Neuron (in vitro differentiated cells): ENCODE results near the gene GRM8.

ENCODE experiments used
- H2AFZ ChIP-seq: one replicate; pipeline ENCODE4 v1.6.1; 2013; ENCODE audit warnings: low read depth, mild to moderate bottlenecking, inconsistent platforms, low read length, moderate library complexity
- H3K27me3 ChIP-seq: one replicate; pipeline ENCODE4 v1.6.1; 2013; ENCODE audit warnings: low read length; ENCODE audit not compliant: insufficient read depth
- H3K36me3 ChIP-seq: one replicate; pipeline ENCODE4 v1.6.1; 2013; ENCODE audit warnings: low read length; ENCODE audit not compliant: insufficient read depth
- H3K4me1 ChIP-seq: one replicate; pipeline ENCODE4 v1.6.1; 2013; ENCODE audit warnings: low read length; ENCODE audit not compliant: insufficient read depth
- H3K4me3 ChIP-seq: 2 replicates; pipeline ENCODE4 v1.5.1; 2013; ENCODE audit warnings: mild to moderate bottlenecking, low read length, moderate library complexity
- H3K9me3 ChIP-seq: one replicate; pipeline ENCODE4 v1.6.1; 2013; ENCODE audit warnings: low read length

Gene GRM8

DNA sequence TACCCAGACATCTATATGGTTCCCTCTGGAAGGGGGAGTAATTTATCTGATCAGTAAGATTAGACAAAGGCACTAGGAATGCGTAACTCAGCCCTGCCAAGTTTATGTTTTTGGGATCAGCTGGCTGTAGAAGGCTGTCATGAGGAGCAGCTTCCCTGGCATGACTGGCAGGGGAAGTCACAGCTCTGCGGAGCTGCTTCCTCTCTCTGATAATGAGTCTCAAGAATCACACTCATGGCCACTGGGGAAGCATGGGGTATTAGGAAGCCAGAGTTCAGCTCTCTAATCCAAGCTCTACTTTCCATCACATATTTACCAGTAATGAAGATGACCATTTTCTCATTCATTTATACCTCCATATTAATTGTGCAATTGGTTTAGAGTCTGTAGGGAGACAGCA lies 758.9 kb downstream of the GRM8 start:
- no peaks in the 10 kb centered on the region for H3K36me3 ChIP-seq
- H3K4me3 ChIP-seq, result no peak overlapping the region

DNA sequence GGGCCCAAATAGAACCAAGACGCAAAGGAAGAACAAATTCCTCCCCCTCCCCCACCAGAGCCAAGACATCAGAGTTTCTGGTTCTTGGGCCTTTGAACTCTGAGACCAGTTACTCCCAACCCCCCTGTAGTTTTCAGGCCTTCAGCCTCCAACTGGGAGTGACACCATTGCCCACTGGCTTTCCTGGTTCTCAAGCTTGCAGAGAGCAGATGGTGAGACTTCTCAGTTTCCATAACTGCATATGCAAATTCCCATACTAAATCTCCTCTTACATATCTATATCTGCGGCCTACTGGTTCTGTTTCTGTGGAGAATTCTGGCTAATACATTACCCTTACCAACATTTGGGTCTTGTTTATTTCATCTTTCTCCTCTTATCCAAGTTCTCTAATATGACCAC lies 762.9 kb downstream of the GRM8 start:
- no peaks in the 10 kb centered on the region for H3K36me3 ChIP-seq
- no peak overlapping the region for H3K4me3 ChIP-seq
- no peak overlapping the region for H2AFZ ChIP-seq
- no peaks in the 10 kb centered on the region for H3K4me1 ChIP-seq
- no peaks in the 10 kb centered on the region for H3K9me3 ChIP-seq
- no peaks in the 10 kb centered on the region for H3K27me3 ChIP-seq

More for the DNA sequence above, 758.9 kb downstream of the GRM8 start:
- Histone ChIP-seq H3K4me1 (no peaks in the 10 kb centered on the region), H2AFZ (no peak overlapping the region), H3K27me3 (no peaks in the 10 kb centered on the region), H3K9me3 (no peaks in the 10 kb centered on the region)

- Histone ChIP-seq H3K27me3 (no peaks in the 10 kb centered on the region), H3K36me3 (no peaks in the 10 kb centered on the region), H3K4me1 (no peaks in the 10 kb centered on the region), H2AFZ (no peak overlapping the region), H3K9me3 (no peaks in the 10 kb centered on the region), H3K4me3 (no peak overlapping the region)
Observed at GRCh38 chr7:126487728-126488442, 764.9 kb downstream of the GRM8 start.

GRCh38 chr7:126486806-126487205 lies 765.9 kb downstream of the GRM8 start:
- Histone ChIP-seq H3K27me3 (no peaks in the 10 kb centered on the region), H3K36me3 (no peaks in the 10 kb centered on the region), H2AFZ (no peak overlapping the region), H3K9me3 (no peaks in the 10 kb centered on the region), H3K4me3 (no peak overlapping the region), H3K4me1 (no peaks in the 10 kb centered on the region)

GRCh38 chr7:126485791-126486190 lies 767.0 kb downstream of the GRM8 start:
- H3K27me3 ChIP-seq, result no peaks in the 10 kb centered on the region
- H3K36me3 ChIP-seq, result no peaks in the 10 kb centered on the region
- H2AFZ ChIP-seq, result no peak overlapping the region
- H3K9me3 ChIP-seq, result no peaks in the 10 kb centered on the region
- H3K4me1 ChIP-seq, result no peaks in the 10 kb centered on the region
- no peak overlapping the region for H3K4me3 ChIP-seq

DNA sequence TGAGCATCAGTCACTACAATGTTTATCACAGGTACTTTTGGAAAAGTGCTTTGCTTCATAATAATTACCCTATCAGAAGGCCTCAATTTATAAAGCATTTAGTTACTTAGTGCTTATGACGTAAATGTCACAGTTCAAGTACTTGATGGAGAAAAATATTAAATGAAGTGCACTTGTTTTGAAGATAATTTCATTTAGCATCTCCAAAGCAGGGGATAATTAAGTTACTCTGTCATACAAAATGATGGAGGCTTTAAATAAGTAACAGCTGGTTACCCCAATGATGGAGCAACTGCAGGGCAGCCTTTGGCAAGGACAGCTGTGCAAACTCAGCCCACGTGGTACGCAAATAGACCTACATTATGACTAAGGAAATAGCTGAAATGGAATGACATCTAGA lies 768.8 kb downstream of the GRM8 start:
- no peak overlapping the region for H2AFZ ChIP-seq

GRCh38 chr7:126472825-126473224 lies 779.9 kb downstream of the GRM8 start:
- Histone ChIP-seq H3K27me3 (no peaks in the 10 kb centered on the region), H3K36me3 (no peaks in the 10 kb centered on the region), H3K9me3 (no peaks in the 10 kb centered on the region), H3K4me3 (no peak overlapping the region), H3K4me1 (no peaks in the 10 kb centered on the region), H2AFZ (no peak overlapping the region)

More for the DNA sequence above, 768.8 kb downstream of the GRM8 start:
- Histone ChIP-seq H3K4me3 (no peak overlapping the region), H3K4me1 (no peaks in the 10 kb centered on the region), H3K36me3 (no peaks in the 10 kb centered on the region), H3K9me3 (no peaks in the 10 kb centered on the region), H3K27me3 (no peaks in the 10 kb centered on the region)

- no peak overlapping the region for H3K4me3 ChIP-seq
- no peaks in the 10 kb centered on the region for H3K27me3 ChIP-seq
- no peaks in the 10 kb centered on the region for H3K36me3 ChIP-seq
- no peak overlapping the region for H2AFZ ChIP-seq
- H3K4me1 ChIP-seq, result no peaks in the 10 kb centered on the region
- H3K9me3 ChIP-seq, result no peaks in the 10 kb centered on the region
Observed at GRCh38 chr7:126462405-126462804, 790.3 kb downstream of the GRM8 start.

DNA sequence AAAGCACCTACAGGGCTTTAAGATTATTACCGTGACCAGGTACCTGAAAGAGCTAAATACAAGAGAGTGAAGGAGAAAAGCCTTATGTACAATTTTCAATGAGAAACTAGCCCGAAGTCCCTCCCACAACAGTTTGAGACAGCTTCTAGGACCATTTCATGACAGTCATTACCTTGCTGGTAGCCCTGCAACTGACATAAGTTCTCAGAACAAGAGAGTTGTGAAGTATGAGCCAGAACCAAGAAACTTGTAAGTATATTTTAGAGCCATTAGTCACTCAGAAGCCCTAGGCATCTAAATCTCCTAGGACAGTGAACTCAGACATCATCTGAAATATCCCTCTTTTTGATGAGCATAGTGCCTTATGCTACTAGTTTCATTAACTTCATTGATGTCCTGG lies 792.1 kb downstream of the GRM8 start:
- Histone ChIP-seq H3K27me3 (no peaks in the 10 kb centered on the region), H3K36me3 (no peaks in the 10 kb centered on the region), H3K9me3 (no peaks in the 10 kb centered on the region), H3K4me3 (no peak overlapping the region), H3K4me1 (no peaks in the 10 kb centered on the region), H2AFZ (no peak overlapping the region)

GRCh38 chr7:126453104-126453503 lies 799.6 kb downstream of the GRM8 start:
- Histone ChIP-seq H2AFZ (no peak overlapping the region), H3K36me3 (no peaks in the 10 kb centered on the region), H3K4me1 (no peaks in the 10 kb centered on the region), H3K27me3 (no peaks in the 10 kb centered on the region), H3K9me3 (no peaks in the 10 kb centered on the region), H3K4me3 (no peak overlapping the region)

GRCh38 chr7:126450269-126450671 lies 802.5 kb downstream of the GRM8 start:
- Histone ChIP-seq H3K36me3 (no peaks in the 10 kb centered on the region), H3K9me3 (no peaks in the 10 kb centered on the region), H3K4me1 (no peaks in the 10 kb centered on the region), H3K4me3 (no peak overlapping the region), H3K27me3 (no peaks in the 10 kb centered on the region), H2AFZ (no peak overlapping the region)

DNA sequence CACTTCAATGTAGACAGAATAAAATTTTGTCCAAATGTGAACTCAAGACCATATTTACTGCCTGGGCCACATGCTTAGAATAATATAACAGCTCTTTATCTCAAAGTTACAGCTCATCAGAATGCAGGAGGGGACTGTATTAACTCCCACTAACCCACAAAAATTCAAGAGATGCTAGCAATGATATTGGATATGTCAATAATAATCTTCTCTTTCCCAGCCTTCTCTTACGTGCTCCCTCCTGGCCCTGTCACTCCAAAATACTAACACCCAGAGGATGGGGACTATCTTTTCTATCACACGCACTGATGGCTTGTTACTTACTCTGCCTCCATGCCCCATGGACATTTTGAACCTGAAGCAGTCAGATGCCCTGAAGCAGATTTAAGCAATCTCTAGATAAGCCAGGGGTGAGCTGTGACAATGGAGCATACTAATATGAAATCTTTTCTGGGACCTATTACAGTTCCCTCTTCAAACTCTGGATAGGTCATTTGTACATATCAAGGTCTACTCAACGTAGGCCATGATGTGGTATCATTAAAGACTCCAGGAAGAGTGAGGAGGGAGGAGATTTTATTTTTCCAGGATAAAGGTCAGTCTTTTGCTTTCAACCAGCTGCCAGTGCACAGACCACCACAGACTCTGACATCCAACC lies 803.0 kb downstream of the GRM8 start:
- Histone ChIP-seq H3K4me3 (no peak overlapping the region), H3K27me3 (no peaks in the 10 kb centered on the region)

GRCh38 chr7:126447984-126448383 lies 804.8 kb downstream of the GRM8 start:
- no peaks in the 10 kb centered on the region for H3K27me3 ChIP-seq
- H3K36me3 ChIP-seq, result no peaks in the 10 kb centered on the region
- H3K9me3 ChIP-seq, result no peaks in the 10 kb centered on the region
- no peak overlapping the region for H3K4me3 ChIP-seq
- H3K4me1 ChIP-seq, result no peaks in the 10 kb centered on the region
- H2AFZ ChIP-seq, result no peak overlapping the region

More for the DNA sequence above, 803.0 kb downstream of the GRM8 start:
- H2AFZ ChIP-seq, result no peak overlapping the region
- no peaks in the 10 kb centered on the region for H3K9me3 ChIP-seq
- no peaks in the 10 kb centered on the region for H3K36me3 ChIP-seq
- H3K4me1 ChIP-seq, result no peaks in the 10 kb centered on the region
